HG03039 (cell line): ENCODE data around the gene TMEM250.

Source experiments
- ATAC-seq: cut with Tn5 transposase; IDR thresholded peaks from one replicate; pipeline ENCODE4 v1.9.1; 2021; ENCODE audit warnings: mild to moderate bottlenecking, moderate library complexity; ENCODE audit not compliant: unreplicated experiment

The TMEM250 gene

DNA sequence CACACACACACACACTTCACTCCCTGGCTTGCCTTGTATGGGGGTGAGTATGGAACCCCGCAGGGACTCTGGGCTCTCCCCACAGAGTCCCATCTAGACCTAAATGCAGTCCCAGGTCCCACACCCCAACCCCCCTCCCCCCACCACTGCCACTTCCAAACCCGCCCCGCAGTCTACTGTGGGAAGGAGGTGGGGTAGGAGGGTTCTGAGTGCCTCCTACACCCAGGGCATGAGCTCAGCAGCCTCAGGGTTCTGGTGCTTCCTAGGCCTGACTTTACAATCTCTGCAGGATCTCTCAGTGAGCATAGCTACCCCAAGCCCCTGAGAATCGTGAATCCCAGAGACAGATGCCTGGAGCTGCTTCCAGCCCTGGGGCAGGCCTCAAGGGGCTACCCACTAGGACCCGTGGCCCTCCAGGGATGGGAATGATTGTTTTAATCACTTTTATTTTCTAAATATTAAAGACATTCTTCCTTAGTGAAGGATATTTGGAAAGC, 22.1 kb downstream of the TMEM250 start:
- no peak for ATAC-seq

DNA sequence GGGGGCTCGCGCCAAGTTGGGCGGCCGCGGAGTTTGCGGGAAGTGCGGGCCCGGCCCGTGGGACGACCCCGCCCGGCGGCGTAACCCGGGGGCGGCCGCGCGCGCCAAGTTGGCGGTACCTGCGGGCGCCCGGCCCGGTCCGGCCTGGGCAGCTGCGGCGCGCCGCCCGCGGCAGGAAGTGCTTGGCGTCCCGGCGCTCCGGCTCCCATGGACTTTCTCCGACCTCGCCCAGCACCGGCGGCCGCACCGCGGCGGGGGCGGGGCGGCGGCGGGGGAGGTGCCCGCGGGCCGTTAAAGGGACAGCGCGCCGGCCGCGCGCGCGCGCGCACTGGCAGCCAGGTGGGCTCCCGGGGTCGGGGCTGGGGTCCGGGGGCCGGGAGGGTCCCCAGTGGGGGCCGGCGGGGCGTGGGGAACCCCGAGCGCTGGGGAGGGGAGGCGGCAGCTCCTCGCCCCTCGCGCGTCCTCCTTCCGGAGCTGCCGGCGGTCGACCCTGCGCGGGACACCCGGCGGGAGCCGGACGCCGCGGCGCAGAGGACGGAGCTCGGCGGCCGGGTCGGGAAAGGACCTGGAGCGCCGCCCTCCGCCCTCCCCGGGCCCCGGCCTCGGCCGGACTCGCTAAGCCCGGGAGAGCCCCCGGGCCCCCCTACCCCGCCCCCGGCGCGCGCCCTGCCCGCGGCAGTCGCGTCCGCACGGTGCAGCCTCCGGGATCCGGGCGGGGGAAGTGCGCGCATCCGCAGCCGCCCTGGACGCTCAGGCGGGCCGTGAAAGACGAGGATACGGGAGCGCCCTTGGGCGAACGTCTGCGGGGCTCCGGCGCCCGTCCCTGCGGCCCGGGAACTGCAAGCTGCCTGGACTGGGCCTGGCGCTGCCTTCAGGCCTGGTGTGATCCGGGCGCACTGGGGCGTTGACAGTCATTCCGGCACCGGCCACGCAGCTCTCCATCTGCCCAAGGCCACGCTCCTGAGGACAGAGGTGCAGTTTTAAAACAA, 23.3 kb downstream of the TMEM250 start, which contains the start of gene NACC2:
TSS of gene NACC2 (minus strand) at position 220 of the 989 bp plus-strand sequence. CDS start 44,768 bp downstream, outside the sequence.
- ATAC-seq: no peak

DNA sequence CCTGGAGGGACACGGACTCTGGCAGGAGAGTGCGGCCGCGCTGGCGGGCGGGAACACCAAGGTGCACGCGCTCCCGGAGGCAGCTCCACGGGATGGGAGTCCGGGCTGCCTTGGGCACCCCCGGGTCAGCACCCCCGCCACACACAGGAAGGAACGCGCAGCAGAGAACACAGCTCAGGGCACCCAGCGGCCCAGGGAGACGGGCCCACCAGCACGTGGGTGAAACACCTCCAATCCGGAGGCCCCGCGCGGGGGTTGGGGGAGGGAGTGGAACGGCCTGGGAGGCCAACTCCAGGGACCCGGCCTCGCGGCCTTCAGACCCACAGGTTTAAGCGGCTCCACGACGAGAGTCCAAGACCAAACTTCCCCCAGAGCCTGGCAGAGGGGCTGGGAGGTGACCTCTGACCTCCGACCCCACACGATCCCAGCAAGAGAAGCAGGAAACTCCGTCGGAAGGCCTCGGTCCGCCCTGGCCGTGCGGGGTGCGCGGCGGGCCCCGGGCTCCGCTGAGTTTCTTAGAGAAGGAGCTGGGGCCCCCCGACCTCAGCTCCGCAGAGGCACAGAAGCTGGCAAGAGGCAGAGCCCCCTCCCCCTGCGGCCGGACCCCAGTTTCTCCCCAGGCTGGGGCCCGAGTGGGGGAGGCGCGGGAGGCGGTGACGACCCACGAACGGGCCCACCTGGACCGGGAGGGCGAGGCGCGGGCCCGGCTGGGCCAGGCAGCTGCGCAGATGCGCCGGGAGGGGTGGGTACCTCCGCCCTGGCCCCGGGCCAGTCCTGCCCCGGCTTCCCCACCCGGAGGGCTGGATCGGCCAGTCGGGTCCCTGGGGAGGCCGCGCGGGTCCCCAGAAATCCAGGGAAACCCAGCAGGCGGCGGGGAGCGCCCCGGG, 24.4 kb downstream of the TMEM250 start:
- ATAC-seq: no peak

DNA sequence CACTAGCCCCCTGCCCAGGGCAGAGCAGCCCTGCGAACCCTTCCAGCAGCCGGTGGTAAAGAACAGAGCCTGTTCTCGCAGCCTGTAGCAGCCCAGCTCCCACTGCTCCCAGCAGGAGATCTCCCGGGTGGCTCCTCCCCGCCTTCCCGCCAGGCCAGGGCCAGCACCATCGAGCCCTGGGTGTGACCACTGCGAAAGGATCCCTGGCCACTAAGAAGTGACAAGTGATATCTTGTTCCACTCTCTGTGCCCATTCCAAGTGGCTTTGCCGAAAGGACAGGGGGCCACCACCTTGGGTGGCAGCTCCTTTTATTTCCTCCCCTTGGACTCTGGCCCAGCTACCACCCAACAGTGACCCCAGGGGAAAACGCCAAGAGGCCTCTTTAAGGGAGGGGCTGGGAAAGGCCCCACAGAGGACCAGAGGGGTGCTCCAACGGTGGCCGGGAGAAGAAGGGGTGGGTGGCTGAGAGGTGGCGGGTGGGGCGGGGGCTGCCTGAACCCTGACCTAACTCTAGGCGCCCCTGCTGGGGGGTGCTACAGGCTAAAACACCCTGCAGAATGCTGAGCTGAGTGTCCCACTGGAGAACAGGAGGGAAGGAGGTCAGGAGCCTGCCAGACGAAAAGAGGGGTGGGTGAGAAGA, 25.2 kb downstream of the TMEM250 start:
- no peak for ATAC-seq

DNA sequence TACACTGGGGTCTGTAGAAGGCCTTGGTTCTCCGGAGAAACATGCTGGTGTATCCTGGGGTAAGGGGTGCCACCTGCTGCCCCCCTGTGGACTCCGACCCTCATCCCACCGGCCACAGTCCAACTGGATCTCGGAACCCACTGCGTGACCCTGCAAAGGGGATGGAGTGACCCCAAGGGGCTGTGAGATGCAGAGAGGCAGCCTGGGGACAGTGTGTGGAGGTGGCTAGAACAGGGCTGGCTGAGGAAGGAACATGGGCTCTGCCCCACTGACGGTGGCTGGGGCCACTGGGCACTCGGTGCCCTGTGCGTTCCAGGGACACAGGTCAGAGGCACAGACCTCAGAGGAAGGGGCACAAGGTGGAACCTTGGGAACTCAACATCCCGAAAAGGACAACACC, 25.9 kb downstream of the TMEM250 start:
- ATAC-seq: no peak

DNA sequence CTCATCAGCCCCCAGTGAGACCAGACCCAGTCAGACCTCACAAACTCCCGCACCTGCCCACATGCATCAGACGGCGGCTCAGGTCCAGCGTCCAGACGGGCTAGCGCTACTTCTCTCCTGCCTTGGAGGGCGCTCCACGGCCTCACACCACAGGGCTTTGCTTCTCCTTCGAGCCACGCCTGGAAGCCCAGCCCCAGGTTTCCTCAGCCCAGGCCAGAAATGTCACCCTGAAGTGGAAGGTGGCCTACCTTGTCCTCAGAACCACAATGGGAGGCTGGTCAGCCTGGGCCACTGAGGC, 26.4 kb downstream of the TMEM250 start:
- no peak for ATAC-seq

DNA sequence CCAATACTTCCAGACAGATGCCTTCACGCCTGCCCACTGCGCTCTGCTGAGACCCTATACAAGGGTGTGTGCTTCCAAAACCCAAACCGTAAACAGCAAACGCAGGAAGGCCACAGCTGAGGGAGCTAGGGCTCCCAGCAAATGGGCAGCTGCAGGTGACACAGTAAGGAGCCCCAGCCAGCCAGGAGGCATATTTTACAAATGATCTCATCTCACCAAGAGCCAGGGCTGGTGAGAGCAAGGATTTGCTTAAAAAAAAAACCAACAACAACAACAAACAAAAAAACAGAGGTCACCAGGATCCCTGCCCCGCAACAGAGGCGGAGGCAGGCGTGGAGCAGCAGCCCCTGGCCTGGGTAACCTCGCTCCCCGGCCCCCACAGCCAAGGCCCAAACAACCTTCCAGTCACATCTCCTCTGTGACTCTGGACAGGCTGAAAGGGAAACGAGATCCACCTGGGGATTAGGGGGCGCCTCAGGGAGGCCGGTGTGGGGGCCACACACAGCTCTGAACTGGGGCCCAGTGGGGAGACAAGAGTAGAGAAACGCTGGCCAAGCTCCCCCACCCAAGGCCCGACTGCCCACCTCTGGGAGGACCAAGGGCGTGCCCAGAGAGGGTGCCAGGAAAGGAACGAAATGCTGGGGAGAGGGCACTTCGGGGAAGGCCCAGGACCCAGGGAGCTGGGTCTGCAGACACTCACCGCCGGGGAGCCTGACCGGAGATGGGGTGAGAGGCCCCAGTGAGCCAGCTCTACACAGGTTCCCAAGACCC, 26.9 kb downstream of the TMEM250 start:
- ATAC-seq: no peak

DNA sequence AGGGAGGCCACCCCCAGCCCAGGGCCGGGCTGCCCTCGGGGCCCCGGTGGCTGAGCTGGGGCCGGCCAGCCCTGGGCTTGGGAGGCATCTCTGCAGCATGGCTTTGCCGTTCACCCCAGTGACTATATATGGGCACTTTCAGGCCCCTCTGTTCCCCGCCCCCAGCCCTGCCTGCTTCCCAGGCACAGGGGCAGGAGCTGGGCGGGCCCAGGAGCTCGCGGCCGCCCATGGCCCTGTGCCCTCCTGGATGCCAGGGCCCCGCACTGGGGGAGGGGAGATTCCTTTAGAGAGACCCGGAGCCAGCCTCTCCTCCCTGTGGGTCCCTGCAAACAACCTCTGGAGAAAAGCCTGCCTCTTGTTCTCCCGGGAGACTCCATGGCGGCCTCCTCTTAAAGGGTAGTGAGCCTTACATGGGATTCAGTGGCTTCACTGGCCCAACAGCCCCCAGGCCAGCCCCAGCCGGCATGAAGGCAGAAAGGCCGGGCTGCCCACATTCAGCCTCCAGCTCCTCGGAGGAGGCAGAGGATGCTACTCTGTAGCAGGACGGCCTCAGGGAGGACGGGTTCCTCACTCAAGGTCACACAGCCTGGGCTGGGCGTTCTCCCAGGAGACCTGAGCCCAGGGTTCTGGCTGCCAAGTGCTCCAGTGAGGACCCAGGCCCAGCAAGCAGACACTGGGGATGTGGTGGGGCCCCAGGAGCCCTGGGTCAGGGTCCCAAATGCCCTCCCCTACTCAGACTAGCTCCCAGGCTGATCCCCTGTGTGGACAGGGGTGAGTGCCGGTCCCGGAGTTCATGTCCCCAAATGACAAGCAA, 27.7 kb downstream of the TMEM250 start:
- ATAC-seq: no peak

DNA sequence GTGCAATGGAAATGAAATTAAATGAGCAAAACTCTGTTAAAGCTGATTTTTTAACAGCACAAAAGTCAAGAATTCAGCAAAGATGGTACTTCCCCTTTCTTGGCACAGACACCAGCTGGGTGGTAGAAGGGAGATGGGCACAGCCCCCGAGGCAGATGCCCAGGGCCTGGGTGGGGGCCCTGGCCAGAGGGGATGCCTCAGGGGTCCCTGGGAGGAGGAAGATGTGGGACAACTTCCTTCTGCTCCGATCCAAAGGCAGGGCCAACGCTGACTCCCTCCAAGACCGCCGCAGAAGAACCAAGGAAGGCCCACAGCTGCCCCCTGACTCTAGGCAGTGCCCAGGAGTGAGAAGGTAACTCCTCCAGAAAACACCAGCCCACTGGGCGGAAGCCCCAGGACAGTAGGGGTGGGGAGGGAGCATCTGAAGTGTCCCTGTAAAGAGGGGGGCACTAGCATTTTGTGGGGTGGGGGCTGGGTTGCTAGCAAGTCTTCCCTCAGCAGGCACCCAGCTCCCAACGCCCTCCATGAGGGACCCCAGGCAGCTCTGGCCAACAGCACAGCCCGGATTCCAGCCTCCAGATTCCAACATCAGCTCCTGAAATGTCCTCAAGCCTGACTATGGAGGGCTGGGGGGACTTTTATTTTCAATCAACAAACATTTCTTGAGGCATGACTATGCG, 28.5 kb downstream of the TMEM250 start:
- no peak for ATAC-seq

DNA sequence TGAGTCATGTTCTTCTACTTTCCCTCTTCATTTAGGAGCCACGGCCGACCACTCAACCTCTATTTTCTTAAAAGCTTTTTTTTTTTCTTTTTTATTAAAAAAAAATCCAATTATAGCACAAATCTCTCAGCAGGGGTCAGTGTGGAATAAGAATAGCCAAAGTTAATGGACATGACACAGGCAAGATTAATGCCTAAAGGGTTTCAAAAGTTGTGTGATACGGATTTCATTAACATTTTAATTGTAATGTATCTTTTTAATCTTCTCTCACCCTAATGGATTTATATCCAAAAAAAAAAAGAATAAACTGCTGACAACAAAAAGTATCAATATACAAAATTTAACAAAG, 29.0 kb downstream of the TMEM250 start:
- ATAC-seq: no peak

DNA sequence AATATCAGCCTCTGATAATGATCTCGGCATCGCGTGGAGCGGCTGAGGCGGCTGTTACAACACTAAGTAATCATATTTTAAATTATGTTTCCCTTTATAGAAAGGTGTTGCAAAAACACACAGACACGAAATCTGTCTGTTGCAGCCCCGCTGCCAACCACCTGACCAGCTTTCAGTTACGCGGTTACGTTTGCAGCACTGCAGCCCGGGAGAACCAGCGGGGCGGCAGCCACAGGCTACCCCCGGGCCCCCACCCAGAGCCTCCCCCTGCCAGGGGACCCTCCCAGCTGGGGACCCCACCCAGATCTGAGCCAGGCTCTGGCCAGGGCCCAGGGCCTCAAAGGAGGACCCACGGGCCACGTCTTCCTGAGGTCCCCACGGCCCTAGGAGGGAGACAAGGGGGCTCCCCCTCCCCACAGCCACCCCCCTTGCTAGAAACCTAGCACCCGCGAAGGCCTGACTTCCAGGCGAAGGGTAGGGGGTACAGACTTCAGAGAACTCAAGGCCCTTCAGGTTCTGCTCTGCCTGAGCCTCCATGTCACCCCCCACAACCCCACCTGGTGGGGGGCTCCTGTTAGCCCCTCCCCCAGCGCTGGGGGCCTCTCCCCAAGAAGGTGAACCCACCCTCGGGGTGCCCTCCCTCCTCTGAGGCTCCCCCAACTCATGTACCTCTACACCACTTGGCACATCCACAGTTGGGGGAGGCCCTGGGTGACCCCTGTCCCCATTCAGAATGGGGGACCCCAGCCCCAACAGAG, 29.6 kb downstream of the TMEM250 start:
- no peak for ATAC-seq

DNA sequence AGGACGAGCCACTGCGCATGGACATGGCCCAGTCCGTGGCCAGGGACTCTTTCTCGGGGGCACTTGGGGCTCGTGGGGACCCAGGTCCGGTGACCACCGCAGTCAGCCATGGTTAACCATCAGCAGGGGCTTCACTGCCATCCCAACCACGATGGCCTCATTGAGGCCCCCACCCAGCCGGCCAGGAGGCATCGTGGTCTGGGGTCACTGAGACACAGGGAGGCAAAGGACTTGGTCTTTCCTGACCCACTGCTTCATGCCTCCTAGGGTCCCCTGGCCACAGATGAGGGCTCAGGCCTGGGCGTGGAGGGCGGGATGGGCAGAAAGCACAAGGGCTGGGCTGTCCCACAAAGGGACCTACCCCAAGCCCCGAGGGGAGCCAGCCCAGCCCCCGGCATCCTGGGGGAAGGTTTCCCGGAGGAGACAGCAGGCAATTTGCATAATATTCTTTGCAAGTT, 30.2 kb downstream of the TMEM250 start:
- no peak for ATAC-seq

DNA sequence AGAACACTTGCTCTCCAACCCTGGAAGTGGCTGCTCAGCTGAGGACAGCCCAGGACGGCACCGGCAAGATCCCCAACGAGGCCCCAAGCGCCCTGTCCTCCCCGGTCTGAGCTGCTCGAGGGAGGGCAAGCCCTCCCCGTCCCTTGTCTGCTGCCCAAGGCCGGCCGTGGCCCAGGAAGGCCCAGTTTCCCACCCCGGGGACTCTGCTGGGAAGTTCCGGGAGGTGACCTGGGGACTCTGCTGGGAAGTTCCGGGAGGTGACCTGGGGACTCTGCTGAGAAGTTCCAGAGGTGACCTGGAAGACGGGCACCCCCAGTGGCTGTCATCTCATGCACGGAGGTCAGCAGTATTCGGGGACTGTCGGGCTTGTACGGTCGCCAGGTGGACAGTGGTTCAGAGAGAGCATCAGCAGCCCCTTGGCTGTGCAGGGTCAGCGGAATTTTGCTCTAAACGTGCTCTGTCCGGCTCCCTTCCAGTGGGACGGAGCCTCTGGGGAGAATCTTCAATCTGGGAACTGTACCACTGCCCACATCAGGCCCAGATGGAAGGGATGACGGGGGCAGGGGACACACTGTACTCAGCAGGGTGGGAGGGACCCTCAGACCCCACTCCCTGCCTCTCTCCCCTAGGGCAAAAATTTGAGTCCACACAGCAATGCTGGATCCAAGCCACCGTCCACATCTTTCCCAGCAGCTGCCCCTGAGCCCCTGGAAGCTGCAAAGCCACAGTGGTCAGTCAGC, 30.8 kb downstream of the TMEM250 start:
- no peak for ATAC-seq

DNA sequence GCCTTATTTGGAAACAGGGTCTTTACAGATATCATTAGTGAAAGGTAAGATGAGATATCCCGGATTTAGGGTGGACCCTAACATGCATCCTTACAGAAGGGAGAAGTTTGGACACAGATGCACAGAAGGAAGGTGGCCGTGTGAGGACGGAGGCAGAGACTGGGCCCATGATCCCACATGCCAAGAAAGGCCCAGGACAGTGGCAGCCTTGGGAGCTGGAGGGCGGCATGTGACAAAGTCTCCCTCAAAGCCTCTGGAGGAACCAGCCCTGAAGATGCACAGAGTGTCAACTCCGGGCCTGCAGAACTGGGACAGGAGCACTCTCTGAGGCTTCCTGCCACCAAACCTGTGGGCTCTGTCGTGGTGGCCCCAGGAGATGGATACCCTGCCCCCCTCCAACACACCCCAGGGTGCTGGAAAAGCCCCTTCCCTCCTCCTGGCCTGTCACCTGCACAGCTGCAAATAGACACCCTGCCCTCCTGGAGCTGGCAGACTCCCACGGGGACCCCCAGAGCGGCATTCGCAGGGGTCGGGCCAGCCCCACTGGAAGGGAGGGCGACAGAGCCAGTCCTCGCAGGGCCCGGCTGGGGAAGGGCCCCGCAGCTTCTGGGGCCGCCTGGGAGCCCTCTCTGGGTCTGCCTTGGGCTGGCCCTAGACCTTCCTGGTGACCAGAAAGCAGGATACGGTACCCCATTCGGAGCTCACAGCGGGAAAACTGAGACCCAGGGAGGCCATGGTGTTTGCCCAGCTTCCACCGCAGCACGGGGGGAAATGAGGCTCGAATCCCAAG, 31.5 kb downstream of the TMEM250 start:
- ATAC-seq: no peak

DNA sequence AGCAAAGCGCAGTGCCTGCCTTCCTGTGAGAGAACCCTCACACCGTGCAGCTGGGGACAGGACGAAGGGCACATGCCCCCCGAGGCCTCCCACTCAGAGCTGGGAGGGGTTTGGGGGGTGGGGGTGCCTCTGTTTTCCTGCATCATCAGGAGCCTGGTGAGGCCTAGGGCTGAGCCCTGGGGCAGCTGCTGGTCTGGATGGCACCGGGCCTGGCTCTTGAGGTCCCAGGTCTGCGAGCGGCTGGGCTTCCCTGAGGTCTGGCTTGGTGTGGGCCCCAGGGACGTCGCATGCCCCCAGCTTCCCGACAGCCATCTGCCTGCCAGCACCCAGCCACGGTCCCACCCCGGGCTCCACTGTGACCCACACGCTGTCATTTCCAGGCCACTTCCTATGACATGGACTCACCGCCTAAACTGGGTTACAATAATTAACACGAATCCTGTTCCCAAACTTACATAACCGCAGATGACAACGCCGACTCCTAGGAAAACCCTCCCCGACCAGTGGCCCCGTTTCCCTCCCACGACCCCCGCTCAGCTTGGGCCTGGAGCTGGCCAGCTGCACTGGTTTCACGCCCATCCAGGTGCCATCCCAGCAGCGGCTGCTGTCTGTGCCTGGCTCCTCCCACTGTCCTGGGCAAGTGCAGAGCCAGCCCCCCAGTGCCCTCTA, 32.3 kb downstream of the TMEM250 start:
- no peak for ATAC-seq

DNA sequence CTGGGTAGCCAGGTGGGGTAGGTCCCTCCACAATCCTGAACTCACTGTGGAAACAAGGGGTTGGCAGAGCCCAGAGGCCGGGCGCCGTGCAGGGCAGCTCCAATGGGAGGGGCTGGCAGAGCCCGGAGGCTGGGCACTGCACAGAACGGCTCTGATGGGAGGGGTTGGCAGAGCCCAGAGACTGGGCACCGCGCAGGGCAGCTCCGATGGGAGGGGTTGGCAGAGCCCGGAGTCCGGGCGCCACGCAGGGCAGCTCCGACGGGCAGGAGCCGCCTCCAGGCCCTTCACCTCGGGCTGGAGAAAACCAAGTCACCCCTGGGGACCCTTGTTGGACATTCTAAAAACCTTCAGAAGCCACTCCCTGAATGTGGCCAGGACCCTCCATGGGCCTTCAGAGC, 32.9 kb downstream of the TMEM250 start:
- no peak for ATAC-seq
